OCI-LY1 (cell line): Measurements from ENCODE around the gene VDAC1.

ENCODE experiments used
- H2AFZ ChIP-seq: fragments of 200-600 bp; sonication (generic), shearing (Covaris generic); 2 replicates; pipeline ENCODE4 v1.6.0; 2014; ENCODE audit warnings: antibody characterized with exemption, mild to moderate bottlenecking, low read length
- H3F3A ChIP-seq: fragments of 200-600 bp; sonication (generic), shearing (Covaris generic); 2 replicates; pipeline ENCODE4 v1.6.0; 2014; ENCODE audit warnings: mild to moderate bottlenecking, antibody characterized with exemption, low read length, moderate library complexity; ENCODE audit not compliant: insufficient read depth
- H3K27ac ChIP-seq: fragments of 200-600 bp; sonication (generic); 2 replicates; pipeline ENCODE4 v1.5.1; 2014; ENCODE audit warnings: low read length, mixed run types, mild to moderate bottlenecking, low read depth; ENCODE audit not compliant: poor library complexity, severe bottlenecking
- H3K27me3 ChIP-seq: fragments of 200-600 bp; sonication (generic); 2 replicates; pipeline ENCODE4 v1.6.0; 2014; ENCODE audit warnings: antibody characterized with exemption, mild to moderate bottlenecking, low read length, moderate library complexity; ENCODE audit not compliant: insufficient read depth
- H3K36me3 ChIP-seq: fragments of 200-600 bp; sonication (generic); 2 replicates; pipeline ENCODE4 v1.6.1; 2014; ENCODE audit warnings: mild to moderate bottlenecking, antibody characterized with exemption, low read length, moderate library complexity, mixed read lengths; ENCODE audit not compliant: insufficient read depth
- H3K4me1 ChIP-seq: fragments of 200-600 bp; sonication (generic); 2 replicates; pipeline ENCODE4 v1.5.1; 2014; ENCODE audit warnings: mild to moderate bottlenecking, low read length, moderate library complexity; ENCODE audit not compliant: insufficient read depth, severe bottlenecking
- H3K4me2 ChIP-seq: fragments of 200-600 bp; sonication (generic), shearing (Covaris generic); 2 replicates; pipeline ENCODE4 v1.6.1; 2014; ENCODE audit warnings: low read length
- H3K4me3 ChIP-seq: fragments of 200-600 bp; sonication (generic); 2 replicates; pipeline ENCODE4 v1.5.1; 2014; ENCODE audit warnings: low read length, low read depth, mild to moderate bottlenecking, mixed read lengths; ENCODE audit not compliant: poor library complexity, severe bottlenecking
- H3K79me2 ChIP-seq: fragments of 200-600 bp; shearing (Covaris generic); 2 replicates; pipeline ENCODE4 v1.6.1; 2016; ENCODE audit warnings: mixed run types, low read length, mixed read lengths; ENCODE audit not compliant: insufficient read depth
- H3K9ac ChIP-seq: fragments of 200-600 bp; sonication (generic), shearing (Covaris generic); 2 replicates; pipeline ENCODE4 v1.6.1; 2014; ENCODE audit warnings: mild to moderate bottlenecking, low read length, mixed read lengths
- H3K9me2 ChIP-seq: fragments of 200-600 bp; sonication (generic), shearing (Covaris generic); 2 replicates; pipeline ENCODE4 v1.6.1; 2014; ENCODE audit warnings: low read depth, mild to moderate bottlenecking, low read length, mixed read lengths
- H3K9me3 ChIP-seq: fragments of 200-600 bp; shearing (Covaris generic); 2 replicates; pipeline ENCODE4 v1.6.1; 2014; ENCODE audit warnings: low read length, mixed read lengths
- H4K20me1 ChIP-seq: fragments of 200-600 bp; sonication (generic), shearing (Covaris generic); 2 replicates; pipeline ENCODE4 v1.6.0; 2016; ENCODE audit warnings: mild to moderate bottlenecking, low read length; ENCODE audit not compliant: insufficient read depth
- CTCF ChIP-seq: fragments of 200-600 bp; sonication (generic), shearing (Covaris generic); IDR thresholded peaks from 2 replicates; pipeline ENCODE4 v1.5.1; 2017; ENCODE audit warnings: mild to moderate bottlenecking, antibody characterized with exemption, low read length, moderate library complexity, mixed read lengths
- EZH2 ChIP-seq: fragments of 200-600 bp; sonication (generic), shearing (Covaris generic); IDR thresholded peaks from 2 replicates; pipeline ENCODE4 v1.8.0; 2017; ENCODE audit warnings: borderline replicate concordance, mixed run types, mild to moderate bottlenecking, antibody characterized with exemption, low read length, moderate library complexity, mixed read lengths

VDAC1 gene

GRCh38 chr5:133921979-133922378 lies 82.8 kb downstream of the VDAC1 start:
- H3K79me2 ChIP-seq: no peaks in the 10 kb centered on the region
- H3K4me2 ChIP-seq: no peak overlapping the region
- H3K9ac ChIP-seq: no peak overlapping the region
- no peaks in the 10 kb centered on the region for H3K9me2 ChIP-seq
- H3K27ac ChIP-seq: no peak overlapping the region
- no peak overlapping the region for H2AFZ ChIP-seq
- H4K20me1 ChIP-seq: no peaks in the 10 kb centered on the region
- no peaks in the 10 kb centered on the region for H3K4me1 ChIP-seq
- no peaks in the 10 kb centered on the region for H3K36me3 ChIP-seq
- H3F3A ChIP-seq: no peaks in the 10 kb centered on the region
- H3K27me3 ChIP-seq: peaks cover 14% of the 10 kb centered on the region; the same call in 1 of the 2 replicates
- TF ChIP-seq CTCF (no peak), EZH2 (no peak)
- no peak overlapping the region for H3K4me3 ChIP-seq
- H3K9me3 ChIP-seq: no peaks in the 10 kb centered on the region
